ENCODE data around the gene CD40. TPM values are rescaled to one million over a fixed set of nuclear protein-coding genes. Genes with fewer than 3 reads are reported as not detected.
"Not testable (repeated sequence)": the region's sequence is repeated elsewhere in the genome, so short reads cannot be mapped to it uniquely, and the experiment has no call there.

The CD40 gene
- total RNA-seq, 1 donor from 2014 or later, result 25.1 TPM

DNA sequence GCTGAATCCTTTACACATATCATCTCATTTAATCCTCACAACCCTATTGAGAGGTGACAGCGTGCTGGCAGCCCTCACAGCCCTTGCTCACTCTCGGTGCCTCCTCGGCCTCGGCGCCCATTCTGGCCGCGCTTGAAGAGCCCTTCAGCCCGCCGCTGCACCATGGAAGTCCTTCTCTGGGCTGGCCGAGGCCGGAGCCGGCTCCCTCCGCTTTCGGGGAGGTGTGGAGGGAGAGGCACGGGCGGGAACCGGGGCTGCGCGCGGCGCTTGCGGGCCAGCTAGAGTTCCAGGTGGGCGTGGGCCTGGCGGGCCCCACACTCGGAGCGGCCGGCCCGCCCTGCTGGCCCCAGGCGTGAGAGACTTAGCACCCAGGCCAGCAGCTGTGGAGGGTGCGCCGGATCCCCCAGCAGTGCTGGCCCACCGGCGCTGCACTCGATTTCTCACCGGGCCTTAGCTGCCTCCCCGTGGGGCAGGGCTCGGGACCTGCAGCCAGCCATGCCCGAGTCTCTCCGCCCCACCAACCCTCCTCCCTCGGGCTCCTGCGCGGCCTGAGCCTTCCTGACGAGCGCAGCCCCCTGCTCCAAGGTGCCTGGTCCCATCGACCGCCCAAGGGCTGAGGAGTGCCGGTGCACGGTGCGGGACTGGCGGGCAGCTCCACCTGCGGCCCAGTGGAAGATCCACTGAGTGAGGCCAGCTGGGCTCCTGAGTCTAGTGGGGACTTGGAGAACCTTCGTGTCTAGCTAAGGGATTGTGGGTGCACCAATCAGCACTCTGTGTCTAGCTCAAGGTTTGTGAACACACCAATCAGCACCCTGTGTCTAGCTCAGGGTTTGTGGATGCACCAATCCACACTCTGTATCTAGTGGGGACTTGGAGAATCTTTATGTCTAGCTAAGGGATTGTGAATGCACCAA, 26.2 kb upstream of the CD40 start:
- DNase-seq (ENCODE audit: low spot score); intact Hi-C loops (cut with DNase I); ATAC-seq: not testable (repeated sequence)

DNA sequence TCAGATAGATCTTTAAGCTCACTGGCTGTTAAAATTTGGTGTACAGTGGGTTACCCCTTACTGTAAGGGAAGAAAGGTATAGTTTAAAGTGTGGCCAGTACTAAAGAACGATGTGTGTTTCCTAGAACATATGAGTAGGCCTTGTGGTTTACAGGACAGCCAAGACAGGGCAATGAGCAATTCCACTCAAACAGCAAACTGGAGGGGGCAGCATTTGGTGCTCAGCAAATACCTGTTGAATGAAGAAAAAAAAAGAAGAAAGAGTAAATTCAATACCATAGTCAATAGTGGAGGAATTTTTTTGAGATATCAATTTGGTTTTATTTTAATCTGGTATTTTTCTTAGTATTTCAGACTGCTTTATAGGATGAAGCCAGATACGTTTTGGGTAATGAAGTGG, 24.6 kb upstream of the CD40 start:
- intact Hi-C loops (cut with DNase I), result no loop called here
- DNase-seq (ENCODE audit: low spot score) (no peak), ATAC-seq (no peak)

DNA sequence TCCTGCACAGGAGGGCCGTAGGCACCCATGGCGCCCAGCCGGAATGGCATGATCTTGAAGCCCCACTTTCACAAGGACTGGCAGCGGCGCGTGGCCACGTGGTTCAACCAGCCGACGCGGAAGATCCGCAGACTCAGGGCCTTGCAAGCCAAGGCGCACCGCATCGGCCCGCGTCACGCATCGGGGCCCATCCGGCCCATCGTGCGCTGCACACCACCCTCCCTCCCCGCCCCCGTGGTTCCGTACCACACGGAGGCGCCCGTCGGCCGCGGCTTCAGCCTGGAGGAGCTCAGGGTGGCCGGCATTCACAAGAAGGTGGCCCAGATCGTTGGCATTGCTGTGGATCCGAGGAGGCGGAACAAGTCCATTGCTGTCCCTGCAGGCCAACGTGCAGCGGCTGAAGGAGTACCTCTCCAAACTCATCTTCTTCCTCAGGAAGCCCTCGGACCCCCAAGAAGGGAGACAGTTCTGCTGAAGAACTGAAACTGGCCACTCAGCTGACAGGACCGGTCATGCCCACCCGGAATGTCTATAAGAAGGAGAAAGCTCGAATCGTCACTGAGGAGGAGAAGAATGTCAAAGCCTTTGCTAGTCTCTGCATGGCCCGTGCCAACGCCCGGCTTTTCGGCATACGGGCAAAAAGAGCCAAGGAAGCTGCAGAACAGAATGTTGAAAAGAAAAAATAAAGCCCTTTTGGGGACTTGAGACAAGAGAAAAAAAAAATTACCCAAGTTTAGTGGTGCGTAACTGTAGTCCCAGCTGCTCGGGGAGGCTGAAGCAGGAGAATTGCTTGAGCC, 18.4 kb upstream of the CD40 start:
- intact Hi-C loops (cut with DNase I), result no loop called here
- no peak for DNase-seq (ENCODE audit: low spot score)
- peak; percentile 36 for ATAC-seq

DNA sequence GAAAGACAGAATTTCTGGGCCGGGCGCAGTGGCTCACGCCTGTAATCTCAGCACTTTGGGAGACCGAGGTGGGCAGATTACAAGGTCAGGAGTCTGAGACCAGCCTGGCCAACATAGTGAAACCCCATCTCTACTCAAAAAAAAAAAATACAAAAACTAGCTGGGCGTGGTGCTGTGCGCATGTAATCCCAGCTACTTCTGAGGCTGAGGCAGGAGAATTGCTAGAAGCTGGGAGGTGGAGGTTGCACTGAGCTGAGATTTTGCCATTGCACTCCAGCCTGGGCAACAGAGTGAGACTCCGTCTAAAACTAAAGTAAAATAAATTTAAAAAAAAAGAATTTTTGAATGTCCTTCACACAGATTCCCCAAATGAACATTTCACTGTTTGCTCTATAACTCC, 17.7 kb upstream of the CD40 start:
- ATAC-seq; intact Hi-C loops (cut with DNase I); DNase-seq (ENCODE audit: low spot score): not testable (repeated sequence)

DNA sequence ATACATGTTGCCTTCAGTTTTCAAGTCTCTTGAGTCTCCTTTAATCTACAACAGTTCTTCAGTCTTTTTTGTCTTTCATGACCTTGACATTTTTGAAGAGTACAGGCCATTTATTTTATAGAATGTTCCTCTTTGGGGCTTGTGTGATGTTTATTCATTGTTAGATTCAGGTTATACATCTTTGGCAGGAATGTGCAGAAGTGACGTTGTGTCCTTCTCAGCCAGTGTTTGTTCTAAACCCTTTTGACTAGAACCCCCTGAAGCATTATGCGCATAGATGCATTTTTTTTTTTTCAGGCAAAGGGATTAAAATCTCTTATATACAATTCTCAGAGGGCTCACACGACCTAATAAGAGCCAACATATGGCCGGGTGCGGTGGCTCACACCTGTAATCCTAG, 17.1 kb upstream of the CD40 start:
- ATAC-seq, result no peak
- no peak for DNase-seq (ENCODE audit: low spot score)
- intact Hi-C loops (cut with DNase I), result no loop called here

DNA sequence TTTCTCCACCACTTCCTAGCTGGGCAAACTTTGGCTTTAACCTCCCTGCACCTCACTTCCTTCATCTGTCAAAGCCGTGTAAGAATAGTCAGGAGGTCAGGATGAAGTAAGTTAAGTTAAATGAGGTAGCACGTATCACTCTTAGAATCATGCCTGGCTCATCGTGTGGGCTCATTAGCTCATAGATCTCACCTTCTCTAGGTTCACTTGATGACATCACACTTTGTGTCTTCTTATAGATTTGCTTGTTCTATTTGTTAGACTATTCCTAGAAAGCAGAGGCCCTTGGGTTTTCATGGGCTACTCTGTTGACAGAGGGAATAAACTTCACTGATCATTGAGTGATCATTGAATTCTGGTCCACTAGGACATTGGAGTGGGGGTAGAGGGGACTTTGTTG, 16.2 kb upstream of the CD40 start:
- intact Hi-C loops (cut with DNase I), result no loop called here
- ATAC-seq (no peak), DNase-seq (ENCODE audit: low spot score) (no peak)

DNA sequence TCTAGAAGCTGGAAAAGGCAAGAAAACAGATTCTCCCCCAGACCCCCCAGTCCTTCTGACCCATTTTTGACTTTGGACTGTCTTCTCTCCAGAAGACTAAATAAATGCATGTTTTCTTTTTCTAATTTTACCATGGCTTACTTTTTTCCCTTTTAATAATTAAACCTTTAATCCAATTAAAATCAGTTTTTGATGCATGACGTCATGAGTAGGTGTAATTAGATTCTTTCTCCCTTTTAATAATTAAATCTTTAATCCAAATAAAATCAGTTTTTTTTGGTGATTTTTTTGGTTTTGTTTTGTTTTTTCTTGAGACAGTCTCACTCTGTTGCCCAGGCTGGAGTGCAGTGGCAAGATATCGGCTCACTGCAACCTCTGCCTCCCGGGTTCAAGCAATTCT, 15.2 kb upstream of the CD40 start:
- ATAC-seq (no peak), DNase-seq (ENCODE audit: low spot score) (no peak)
- intact Hi-C loops (cut with DNase I), result no loop called here

DNA sequence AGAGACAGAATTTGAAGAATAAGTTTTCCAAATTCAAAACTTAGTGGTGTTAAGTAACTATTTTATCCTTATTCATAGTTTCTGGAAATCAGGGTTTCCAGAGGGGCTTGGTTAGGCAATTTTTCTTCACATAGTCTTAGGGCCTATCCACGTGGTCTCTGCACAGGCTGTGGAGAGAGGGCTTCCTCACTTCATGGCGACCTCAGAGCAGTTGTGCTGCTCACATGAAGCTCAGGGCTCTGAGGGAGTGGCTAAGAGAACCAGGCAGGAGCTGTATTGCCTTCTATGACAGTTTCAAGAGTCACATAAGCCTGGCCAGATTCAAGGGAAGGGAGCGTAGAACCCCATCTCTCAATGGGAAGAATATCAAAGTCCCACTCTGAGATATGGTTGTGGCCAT, 13.9 kb upstream of the CD40 start:
- ATAC-seq, result no peak
- intact Hi-C loops (cut with DNase I), result no loop called here

DNA sequence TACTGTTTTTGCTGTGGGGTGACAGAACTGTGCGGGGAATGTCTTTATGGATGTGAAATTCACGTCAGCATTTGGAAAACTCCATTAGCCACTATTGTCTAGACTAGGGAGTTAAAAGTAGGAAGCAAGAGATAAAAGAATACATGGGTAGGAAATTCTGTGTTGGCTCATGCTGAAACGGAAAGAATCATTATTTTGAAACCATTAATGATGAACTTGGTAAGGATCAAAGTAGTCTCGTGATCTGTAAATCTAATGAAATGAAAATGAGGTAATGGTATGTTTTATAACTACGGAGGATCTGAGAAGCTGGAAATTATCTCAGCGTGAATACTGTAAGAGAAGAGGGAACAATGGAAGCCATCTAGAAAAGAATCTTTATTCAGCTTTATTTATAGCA, 11.1 kb upstream of the CD40 start:
- DNase-seq (ENCODE audit: low spot score), result no peak
- intact Hi-C loops (cut with DNase I), result no loop called here
- no peak for ATAC-seq

More for the DNA sequence above, 13.9 kb upstream of the CD40 start:
- DNase-seq (ENCODE audit: low spot score), result no peak

DNA sequence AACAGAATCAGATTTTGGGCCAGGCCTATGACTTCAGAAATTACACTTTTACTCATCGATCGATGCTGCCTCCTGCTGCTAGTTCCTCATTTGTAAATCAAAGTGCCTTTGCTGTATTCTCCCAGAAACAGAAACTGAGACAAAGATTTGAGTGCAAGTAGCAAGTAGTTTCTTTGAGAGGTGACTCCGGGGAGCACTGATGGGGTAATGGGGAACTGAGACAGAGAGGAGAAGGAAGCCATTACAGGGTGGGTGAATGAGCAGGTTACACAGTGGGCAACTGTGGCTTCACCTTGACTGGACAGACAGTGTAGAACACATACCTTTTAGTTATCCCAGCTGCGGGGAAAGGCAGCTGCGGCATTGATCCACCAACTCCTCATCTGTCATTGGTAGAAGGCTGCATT, 9.7 kb upstream of the CD40 start:
- ATAC-seq, result no peak
- intact Hi-C loops (cut with DNase I), result no loop called here
- no peak for DNase-seq (ENCODE audit: low spot score)

DNA sequence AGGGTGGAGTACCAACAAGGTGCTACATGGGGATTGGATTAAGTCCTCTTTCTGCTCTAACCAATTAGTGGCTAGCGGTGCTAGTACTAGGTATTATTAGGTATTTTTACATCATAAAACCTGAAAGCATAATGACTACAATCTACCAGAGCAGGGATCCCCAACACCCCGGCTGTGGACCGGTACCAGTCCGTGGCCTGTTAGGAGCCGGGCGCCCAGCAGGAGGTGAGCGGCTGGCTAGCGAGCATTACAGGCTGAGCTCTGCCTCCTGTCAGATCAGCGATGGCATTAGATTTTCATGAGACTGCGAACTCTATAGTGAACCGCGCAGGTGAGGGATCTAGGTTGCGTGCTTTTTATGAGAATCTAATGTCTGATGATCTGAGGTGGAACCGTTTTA, 9.1 kb upstream of the CD40 start:
- no peak for ATAC-seq
- intact Hi-C loops (cut with DNase I), result no loop called here
- DNase-seq (ENCODE audit: low spot score), result no peak

DNA sequence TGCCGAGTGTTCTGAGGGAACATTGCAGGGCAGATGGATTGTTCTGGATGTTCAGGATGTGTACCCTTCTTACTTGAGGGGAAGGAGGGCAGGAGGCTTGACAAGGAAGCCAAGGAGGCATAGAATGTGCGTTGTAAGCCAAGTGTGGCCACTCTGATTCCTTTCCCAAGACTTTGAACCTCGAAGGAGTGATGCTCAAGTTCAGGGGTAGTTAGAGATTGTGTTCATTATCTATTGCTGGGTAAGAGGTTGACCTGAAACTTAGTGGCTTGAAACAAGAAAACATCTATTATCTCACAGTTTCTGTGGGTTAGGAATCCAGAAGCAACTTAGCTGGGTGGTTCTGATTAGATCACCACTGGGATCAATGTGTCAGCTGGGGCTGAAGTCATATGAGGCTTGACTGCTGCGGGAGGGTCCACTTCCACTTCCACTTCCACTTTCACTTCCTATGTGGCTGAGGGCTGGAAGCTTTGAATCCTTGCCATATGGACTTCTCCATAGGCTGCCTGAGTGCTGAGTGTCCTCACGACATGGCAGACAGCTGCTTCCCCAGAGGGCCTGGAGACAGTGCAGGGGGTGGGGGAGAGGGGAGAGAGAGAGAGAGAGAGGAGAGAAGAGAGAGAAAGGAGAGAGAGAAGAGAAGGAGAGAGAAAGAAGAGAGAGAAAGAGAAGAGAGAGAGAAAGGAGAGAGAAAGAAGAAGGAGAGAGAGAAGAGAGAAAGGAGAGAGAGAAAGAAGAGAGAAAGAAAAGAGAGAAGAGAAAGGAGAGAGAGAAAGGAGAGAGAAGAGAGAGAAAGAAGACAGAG, 6.9 kb upstream of the CD40 start:
- intact Hi-C loops (cut with DNase I), result no loop called here
- ATAC-seq, result peak; percentile 86
- no peak for DNase-seq (ENCODE audit: low spot score)

DNA sequence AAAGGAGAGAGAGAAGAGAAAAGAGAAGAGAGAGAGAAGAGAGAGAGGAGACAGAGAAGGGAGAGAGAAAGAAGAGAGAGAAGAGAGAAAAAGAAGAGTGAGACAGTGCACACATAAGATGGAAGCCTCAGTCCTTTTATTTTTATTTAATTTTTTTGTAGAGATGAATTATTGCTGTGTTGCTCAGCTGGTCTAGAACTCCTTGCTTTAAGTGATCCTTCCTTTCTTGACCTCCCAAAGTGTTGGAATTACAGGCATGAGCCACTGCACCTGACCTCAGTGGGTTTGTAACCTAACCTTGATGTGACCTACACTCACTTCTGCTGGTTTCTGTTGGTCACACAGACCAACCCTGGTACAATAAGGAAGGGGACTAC, 6.3 kb upstream of the CD40 start:
- intact Hi-C loops (cut with DNase I), result no loop called here

DNA sequence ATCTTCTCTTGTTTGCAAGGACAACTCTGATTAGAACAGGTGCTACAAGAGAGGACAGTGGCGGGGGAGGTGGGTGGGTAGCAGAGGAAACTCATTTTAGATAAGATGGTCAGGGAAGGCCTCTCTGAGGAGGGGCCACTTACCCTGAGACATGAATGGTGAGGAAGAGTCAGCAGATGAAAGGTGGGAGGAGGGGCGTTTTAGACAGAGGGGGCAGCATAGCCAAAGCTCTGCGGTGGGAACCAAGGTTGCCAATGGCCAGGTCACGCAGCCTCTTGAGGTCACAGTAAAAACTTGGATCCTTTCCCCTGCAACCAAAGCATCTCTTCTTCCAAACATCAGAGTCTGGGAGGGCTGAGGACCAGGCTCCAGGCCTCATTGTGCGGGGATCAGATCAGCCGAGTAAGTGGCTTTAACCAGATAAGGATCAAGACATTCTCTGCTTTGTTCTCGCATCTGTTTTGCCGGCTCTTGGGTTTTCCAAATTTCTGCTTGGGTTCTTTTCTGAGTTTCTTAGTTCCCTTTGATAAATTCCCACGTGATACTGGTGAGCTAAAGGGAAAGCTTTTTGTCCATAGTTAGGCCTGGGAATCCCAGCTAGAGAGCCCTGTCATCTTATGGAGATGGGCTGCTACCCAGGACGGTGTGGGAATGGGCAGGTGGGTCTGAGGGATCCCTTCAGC, 5.5 kb upstream of the CD40 start:
- DNase-seq (ENCODE audit: low spot score) (no peak), ATAC-seq (no peak)
- intact Hi-C loops (cut with DNase I), result no loop called here

More for the DNA sequence above, 6.3 kb upstream of the CD40 start:
- DNase-seq (ENCODE audit: low spot score), result no peak
- ATAC-seq, result no peak

DNA sequence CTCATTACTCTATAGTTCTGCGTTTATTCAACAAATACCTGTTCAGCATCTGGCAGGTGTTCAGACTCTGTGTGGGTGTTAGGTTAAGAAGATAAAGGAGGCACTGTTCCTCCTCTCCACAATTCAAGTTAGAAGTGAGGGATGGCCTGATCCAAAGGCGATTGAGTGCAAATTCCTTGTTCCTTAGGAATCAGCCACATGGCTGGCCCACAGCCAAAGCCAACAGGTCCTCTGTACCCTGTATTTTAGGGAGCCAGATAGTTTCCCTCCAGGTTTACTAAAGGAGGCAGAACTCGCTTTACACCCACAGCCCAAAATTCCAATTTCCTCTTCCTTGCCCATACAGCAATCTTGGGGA, 5.0 kb upstream of the CD40 start:
- intact Hi-C loops (cut with DNase I), result no loop called here
- ATAC-seq, result no peak
- DNase-seq (ENCODE audit: low spot score), result peak; percentile 43

DNA sequence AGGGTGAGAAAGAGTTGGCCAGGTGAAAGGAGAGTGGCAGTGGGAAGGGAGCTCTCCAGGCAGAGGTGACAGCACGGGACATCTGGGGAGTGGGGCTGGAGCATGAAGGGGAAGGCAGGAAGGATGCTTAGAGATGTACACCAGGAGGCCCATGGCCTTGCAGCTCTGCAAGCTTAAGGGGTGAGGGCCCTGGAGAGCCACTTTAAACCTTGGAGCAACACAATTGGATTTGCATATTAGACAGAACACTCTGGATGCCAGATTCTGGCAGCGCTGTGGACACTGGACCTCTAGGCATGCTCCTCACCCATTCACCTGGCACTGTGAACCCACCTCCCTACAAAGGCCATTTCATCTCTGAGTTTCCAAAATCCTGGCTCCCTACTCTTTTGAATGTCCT, 3.7 kb upstream of the CD40 start:
- DNase-seq (ENCODE audit: low spot score) (peak; percentile 15), ATAC-seq (no peak)
- intact Hi-C loops (cut with DNase I), result no loop called here

DNA sequence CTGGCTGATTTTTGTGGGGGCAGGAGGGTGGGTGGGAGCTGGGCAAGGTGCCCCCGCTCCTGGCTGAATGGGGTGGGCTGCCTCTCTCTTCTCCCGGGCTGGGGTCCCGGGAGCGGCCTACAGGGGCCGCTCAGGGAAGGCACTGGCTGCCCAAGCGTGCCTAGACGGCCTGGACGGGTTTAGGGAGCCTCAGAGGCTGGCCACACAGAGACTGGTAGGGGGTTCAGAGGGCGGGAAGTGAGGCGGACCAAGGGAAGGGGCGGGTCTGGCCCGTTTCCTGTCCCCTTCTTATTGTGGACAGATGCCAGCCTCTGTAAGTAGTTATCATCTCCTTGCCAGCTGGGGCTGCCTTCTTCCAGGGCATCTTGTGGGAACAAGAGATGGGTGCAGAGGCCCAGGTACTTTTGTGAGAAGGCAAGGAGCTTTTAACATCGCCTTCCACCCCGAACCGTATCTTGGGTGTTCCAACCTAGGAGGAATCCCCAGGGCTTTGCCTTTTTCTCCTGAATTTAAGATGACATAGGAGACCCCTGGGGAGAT, 437 bp downstream of the CD40 start:
- peak; percentile 64 for DNase-seq (ENCODE audit: low spot score)
- intact Hi-C loops (cut with DNase I), result no loop called here
- peak; percentile 79 for ATAC-seq

DNA sequence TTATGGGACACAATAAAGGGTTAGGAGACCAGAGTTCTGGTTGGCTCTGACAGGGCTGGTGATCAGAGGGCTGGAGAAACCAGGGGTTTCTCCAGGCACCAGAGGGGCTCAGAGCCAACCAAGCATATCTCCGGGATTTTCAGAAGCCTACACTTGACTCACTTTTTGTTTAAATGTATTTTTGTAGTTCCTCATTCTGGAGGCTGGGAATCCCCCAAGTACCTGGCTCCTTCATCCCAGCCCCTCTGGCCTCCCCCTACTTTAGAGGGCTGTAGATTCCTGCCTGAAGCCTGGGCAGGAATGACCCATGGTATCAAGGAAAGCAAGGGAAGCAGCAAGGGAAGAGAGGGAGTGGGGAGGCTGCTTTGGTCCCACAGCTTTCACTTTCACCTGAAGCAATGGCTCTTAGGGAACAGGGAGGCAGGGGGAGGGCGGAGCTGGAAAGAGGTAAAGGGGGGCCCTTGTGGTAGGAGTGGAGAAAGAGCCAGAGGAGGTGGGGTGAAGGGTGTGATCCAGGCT, 973 bp downstream of the CD40 start:
- intact Hi-C loops (cut with DNase I), result no loop called here

DNA sequence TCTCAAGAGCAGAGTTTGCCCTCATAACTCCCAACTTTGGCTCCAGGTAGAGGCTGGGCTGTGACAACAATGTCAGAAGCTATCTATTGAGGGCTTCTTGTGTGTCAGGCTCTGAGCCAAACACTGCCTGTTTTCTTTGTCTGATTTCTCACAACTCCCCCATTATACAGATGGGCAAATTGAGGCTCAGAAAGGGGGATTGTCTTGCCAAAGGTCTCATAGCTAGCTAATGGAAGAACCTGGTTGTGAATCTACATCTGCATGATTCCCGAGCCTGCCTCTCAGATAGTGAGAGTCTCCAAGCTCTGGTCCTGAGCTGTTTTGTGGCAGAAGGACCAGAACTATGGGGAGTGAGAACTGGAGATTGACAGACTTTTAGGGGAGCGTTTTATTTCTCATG, 1.4 kb downstream of the CD40 start:
- ATAC-seq (no peak), DNase-seq (ENCODE audit: low spot score) (no peak)
- intact Hi-C loops (cut with DNase I), result no loop called here

More for the DNA sequence above, 973 bp downstream of the CD40 start:
- ATAC-seq (peak; percentile 2), DNase-seq (ENCODE audit: low spot score) (peak; percentile 27)

All from sciatic nerve (tissue), 2 donors.